Fibroblast of lung (primary cell): ENCODE measurements around the gene LDAH. TPM values are rescaled to one million over a fixed set of nuclear protein-coding genes. Genes with fewer than 3 reads are reported as not detected.

Experiments used
- DNase-seq, 2 donors: peaks; one replicate each; pipeline versions ENCODE4 v3.0.0 to v3.0.0-alpha.2; 2010; ENCODE audit warnings: low read depth in 2 of 2
- H2AFZ ChIP-seq: 2 replicates; pipeline ENCODE4 v1.5.1; 2012; ENCODE audit warnings: low read length, control low read depth, inconsistent platforms
- H3K27ac ChIP-seq: 2 replicates; pipeline ENCODE4 v1.5.1; 2011; ENCODE audit warnings: low read length, control low read depth; ENCODE audit not compliant: insufficient read depth
- H3K27me3 ChIP-seq: 2 replicates; pipeline ENCODE4 v1.5.1; 2011; ENCODE audit warnings: mild to moderate bottlenecking, low read length; ENCODE audit not compliant: control insufficient read depth, insufficient read depth
- H3K36me3 ChIP-seq: 2 replicates; pipeline ENCODE4 v1.5.1; 2011; ENCODE audit warnings: low read length; ENCODE audit not compliant: control insufficient read depth, insufficient read depth
- H3K4me1 ChIP-seq: 2 replicates; pipeline ENCODE4 v1.5.1; 2011; ENCODE audit warnings: low read length; ENCODE audit not compliant: control insufficient read depth, insufficient read depth; ENCODE audit errors: extremely low read depth
- H3K4me2 ChIP-seq: 2 replicates; pipeline ENCODE4 v1.5.1; 2011; ENCODE audit warnings: low read length, control low read depth; ENCODE audit not compliant: insufficient read depth; ENCODE audit errors: extremely low read depth
- H3K4me3 ChIP-seq, 4 experiments: fragments of 200-600 bp in 1 of 4; sonication (generic) in 1 of 4; replicated peaks in 1 of 4; 2 replicates each; pipeline ENCODE4 v1.5.1; 2011 to 2016; ENCODE audit warnings: low read length in 4 of 4, low read depth in 3 of 4, mild to moderate bottlenecking in 3 of 4, control low read depth in 2 of 4, inconsistent platforms in 1 of 4, mixed read lengths in 1 of 4; ENCODE audit not compliant: insufficient read depth in 1 of 4; ENCODE audit errors: control extremely low read depth in 1 of 4
- H3K79me2 ChIP-seq: 2 replicates; pipeline ENCODE4 v1.5.1; 2012; ENCODE audit warnings: mild to moderate bottlenecking, low read length, inconsistent platforms; ENCODE audit not compliant: control insufficient read depth, insufficient read depth
- H3K9ac ChIP-seq: 2 replicates; pipeline ENCODE4 v1.5.1; 2011; ENCODE audit warnings: mild to moderate bottlenecking, low read length, control low read depth; ENCODE audit not compliant: insufficient read depth
- H3K9me3 ChIP-seq: 2 replicates; pipeline ENCODE4 v1.5.1; 2012; ENCODE audit warnings: low read depth, low read length; ENCODE audit not compliant: control insufficient read depth, insufficient read depth
- H4K20me1 ChIP-seq: 2 replicates; pipeline ENCODE4 v1.5.1; 2011; ENCODE audit warnings: low read length; ENCODE audit not compliant: control insufficient read depth, insufficient read depth; ENCODE audit errors: extremely low read depth
- EZH2 ChIP-seq: IDR thresholded peaks from 2 replicates; pipeline ENCODE4 v1.5.1; 2012; ENCODE audit warnings: low read length, control low read depth, mild to moderate bottlenecking; ENCODE audit errors: missing control alignments
- polyA plus RNA-seq, 2 donors: library from polyadenylated mRNA; depleted of rRNA in 1 of 2; stranded (reverse) in 1 of 2; unstranded in 1 of 2; fragments of >200 nt; gene quantifications; 2 replicates each; pipeline ENCODE4 v1.2.1, GENCODE V29; 2011 to 2012; ENCODE audit warnings: missing spikeins in 1 of 2
- total RNA-seq: library from RNA; depleted of rRNA; stranded (reverse); fragments of >200 nt; gene quantifications from 2 replicates; pipeline ENCODE4 v1.2.1, GENCODE V29; 2014
- TF ChIP-seq, protein P1 (sequence below), 2 donors: IDR thresholded peaks in 1 of 2; conservative IDR thresholded peaks in 1 of 2; 1 replicate in 1 of 2; 2 replicates in 1 of 2; pipeline ENCODE4 v1.5.1; 2011 to 2012; ENCODE audit warnings: low read length in 2 of 2, control low read depth in 1 of 2, inconsistent platforms in 1 of 2, low read depth in 1 of 2, mild to moderate bottlenecking in 1 of 2

LDAH gene
- total and polyA plus RNA-seq, 2 donors (not counting 1 experiment from before 2014, with no cell fraction given): 20.5 to 22.8 TPM

DNA sequence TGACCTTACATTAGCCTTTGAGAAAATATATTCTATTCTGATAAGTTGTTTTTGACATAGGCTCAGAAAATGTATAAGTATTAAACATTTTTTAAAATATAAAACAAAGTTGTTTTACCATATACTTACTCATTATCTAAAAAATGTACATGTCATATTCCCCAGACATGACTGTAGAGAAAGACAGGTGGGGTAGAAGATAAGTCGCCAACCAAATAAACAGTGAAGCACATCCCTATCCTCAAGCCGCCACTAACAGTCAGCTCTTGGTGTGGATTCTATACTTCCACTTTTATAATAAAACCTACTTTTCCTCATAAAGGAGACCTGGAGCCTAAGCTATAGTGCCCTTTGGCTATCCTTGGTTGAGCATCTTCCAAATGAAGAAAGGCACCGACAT, 129.6 kb downstream of the LDAH start:
- H4K20me1 ChIP-seq: no peaks in the 10 kb centered on the region
- no peaks in the 10 kb centered on the region for H3K9me3 ChIP-seq
- TF ChIP-seq, protein P1, sequence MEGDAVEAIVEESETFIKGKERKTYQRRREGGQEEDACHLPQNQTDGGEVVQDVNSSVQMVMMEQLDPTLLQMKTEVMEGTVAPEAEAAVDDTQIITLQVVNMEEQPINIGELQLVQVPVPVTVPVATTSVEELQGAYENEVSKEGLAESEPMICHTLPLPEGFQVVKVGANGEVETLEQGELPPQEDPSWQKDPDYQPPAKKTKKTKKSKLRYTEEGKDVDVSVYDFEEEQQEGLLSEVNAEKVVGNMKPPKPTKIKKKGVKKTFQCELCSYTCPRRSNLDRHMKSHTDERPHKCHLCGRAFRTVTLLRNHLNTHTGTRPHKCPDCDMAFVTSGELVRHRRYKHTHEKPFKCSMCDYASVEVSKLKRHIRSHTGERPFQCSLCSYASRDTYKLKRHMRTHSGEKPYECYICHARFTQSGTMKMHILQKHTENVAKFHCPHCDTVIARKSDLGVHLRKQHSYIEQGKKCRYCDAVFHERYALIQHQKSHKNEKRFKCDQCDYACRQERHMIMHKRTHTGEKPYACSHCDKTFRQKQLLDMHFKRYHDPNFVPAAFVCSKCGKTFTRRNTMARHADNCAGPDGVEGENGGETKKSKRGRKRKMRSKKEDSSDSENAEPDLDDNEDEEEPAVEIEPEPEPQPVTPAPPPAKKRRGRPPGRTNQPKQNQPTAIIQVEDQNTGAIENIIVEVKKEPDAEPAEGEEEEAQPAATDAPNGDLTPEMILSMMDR (conservative IDR thresholded peaks at IDR 0.05 in 1 of 2, IDR thresholded peaks at IDR 0.05 in 1 of 2; ENCODE audit: low read depth in 1 of 2, low read length in 2 of 2): no peak
- TF ChIP-seq EZH2: no peak
- H3K4me2 ChIP-seq: no peak overlapping the region
- no peak overlapping the region for H3K27ac ChIP-seq
- H3K79me2 ChIP-seq: no peaks in the 10 kb centered on the region
- H3K9ac ChIP-seq: no peak overlapping the region
- no peak overlapping the region for H2AFZ ChIP-seq
- H3K4me3 ChIP-seq: no peak overlapping the region
- no peaks in the 10 kb centered on the region for H3K27me3 ChIP-seq
- no peak for DNase-seq
- H3K4me1 ChIP-seq: no peaks in the 10 kb centered on the region
- H3K36me3 ChIP-seq: no peaks in the 10 kb centered on the region

DNA sequence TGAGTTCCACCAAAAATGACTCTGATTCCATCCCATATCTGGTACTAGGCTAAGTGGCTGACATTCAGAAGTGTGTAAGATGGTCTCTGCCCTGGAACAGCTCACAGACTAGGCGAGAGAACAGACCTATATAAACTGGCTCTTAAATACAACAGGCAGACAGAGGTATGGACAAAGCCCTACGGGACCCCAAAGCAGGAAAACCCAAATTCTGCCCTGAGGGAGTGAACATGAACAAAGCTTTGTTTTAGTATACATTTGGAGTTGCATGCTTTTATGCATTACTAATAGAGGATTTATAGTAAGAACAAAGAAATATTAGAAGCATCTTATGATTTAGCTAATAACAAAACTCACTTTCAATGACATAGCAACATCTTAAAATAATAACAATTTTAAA, 130.8 kb downstream of the LDAH start:
- H3K4me1 ChIP-seq: no peaks in the 10 kb centered on the region
- H3K4me2 ChIP-seq: no peak overlapping the region
- H3K27me3 ChIP-seq: no peaks in the 10 kb centered on the region
- no peak for DNase-seq
- H3K36me3 ChIP-seq: no peaks in the 10 kb centered on the region
- no peak for TF ChIP-seq EZH2
- TF ChIP-seq, protein P1 (conservative IDR thresholded peaks at IDR 0.05 in 1 of 2, IDR thresholded peaks at IDR 0.05 in 1 of 2; ENCODE audit: low read depth in 1 of 2, low read length in 2 of 2): no peak
- no peaks in the 10 kb centered on the region for H3K9me3 ChIP-seq
- no peak overlapping the region for H3K4me3 ChIP-seq
- no peak overlapping the region for H3K9ac ChIP-seq
- H4K20me1 ChIP-seq: no peaks in the 10 kb centered on the region
- H2AFZ ChIP-seq: no peak overlapping the region
- no peaks in the 10 kb centered on the region for H3K79me2 ChIP-seq
- H3K27ac ChIP-seq: no peak overlapping the region

DNA sequence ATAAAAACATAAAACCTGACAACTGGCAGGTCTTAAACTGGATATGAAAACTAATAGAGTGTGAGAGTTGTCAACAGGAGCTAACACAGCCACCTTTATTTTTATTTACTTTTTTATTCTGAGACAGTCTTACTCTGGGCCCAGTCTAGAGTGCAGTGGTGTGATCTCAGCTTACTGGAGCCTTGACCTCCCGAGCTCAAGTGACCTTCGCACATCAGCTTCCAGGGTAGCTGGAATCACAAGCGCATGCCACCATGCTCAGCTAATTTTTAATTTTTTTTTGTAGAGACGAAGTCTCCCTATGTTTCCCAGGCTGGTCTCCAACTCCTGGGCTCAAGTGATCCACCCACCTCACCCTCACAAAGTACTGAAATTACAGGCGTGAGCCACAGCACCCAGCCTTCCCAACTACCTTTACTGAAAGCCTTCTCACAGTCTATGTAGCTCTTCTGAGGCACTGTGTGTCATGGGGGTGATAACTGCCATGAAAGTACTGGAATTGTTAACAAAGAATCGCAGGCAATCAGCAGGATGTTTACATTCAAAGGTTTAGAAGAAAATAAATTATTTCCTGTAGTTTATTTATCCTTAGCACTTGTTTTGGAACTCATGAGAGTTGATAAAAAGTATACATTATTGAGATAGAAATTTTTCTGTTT, 131.7 kb downstream of the LDAH start:
- Histone ChIP-seq H3K27me3 (no peaks in the 10 kb centered on the region), H4K20me1 (no peaks in the 10 kb centered on the region), H3K4me2 (no peak overlapping the region), H3K36me3 (no peaks in the 10 kb centered on the region), H3K9me3 (no peaks in the 10 kb centered on the region), H3K4me3 (no peak overlapping the region), H3K4me1 (no peaks in the 10 kb centered on the region), H3K9ac (no peak overlapping the region), H3K79me2 (no peaks in the 10 kb centered on the region), H2AFZ (no peak overlapping the region), H3K27ac (no peak overlapping the region)
- no peak for TF ChIP-seq EZH2
- TF ChIP-seq, protein P1 (conservative IDR thresholded peaks at IDR 0.05 in 1 of 2, IDR thresholded peaks at IDR 0.05 in 1 of 2; ENCODE audit: low read depth in 1 of 2, low read length in 2 of 2): no peak
- DNase-seq: no peak
